Hepatocyte (in vitro differentiated cells): ENCODE data around the gene VGF.

ENCODE experiments used
- CTCF ChIP-seq: fragments of 200-600 bp; sonication (generic); IDR thresholded peaks from 2 replicates; pipeline ENCODE4 v1.5.1; 2016; ENCODE audit warnings: antibody characterized with exemption, mild to moderate bottlenecking; ENCODE audit not compliant: poor library complexity
- EZH2 ChIP-seq: fragments of 200-600 bp; sonication (generic); IDR thresholded peaks from 2 replicates; pipeline ENCODE4 v1.6.1; 2016; ENCODE audit warnings: antibody characterized with exemption, mild to moderate bottlenecking, borderline replicate concordance
- EZH2phosphoT487 ChIP-seq: fragments of 200-600 bp; sonication (generic); IDR thresholded peaks from one replicate; pipeline ENCODE4 v1.6.1; 2018; ENCODE audit warnings: antibody characterized with exemption, mild to moderate bottlenecking, low read depth, moderate library complexity; ENCODE audit not compliant: unreplicated experiment, severe bottlenecking

- no peak for TF ChIP-seq CTCF
- peak; percentile 99 for TF ChIP-seq EZH2
- no peak for TF ChIP-seq EZH2phosphoT487
These were observed 14.9 kb upstream of the VGF start, which contains the start of gene NAT16 for GRCh38 chr7:101180130-101180755.
